NCI-H526 (cell line): ENCODE results near the gene NIT2.

Experiments used
- DNase-seq, 2 experiments: peaks; one replicate each; lab custom pipeline; 2025; lab: John Stamatoyannopoulos, UW

NIT2 gene

DNA sequence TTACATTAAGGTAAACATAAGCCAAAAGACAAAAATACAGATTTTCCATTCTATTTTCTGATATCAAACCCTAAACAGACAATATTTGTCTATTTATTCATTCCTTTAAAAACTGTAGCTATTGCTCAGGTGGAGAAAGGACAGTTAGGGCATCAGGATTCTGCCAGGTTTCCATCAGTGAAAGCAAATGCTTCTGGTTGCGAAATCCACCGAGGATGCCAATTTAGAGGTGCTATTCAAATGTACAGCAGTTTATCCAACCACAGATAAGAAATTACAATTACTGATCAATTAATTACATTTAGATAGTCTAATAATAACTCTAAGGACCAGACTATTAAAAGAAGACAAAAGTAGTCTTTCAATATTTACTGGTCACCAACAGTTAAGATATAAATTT lies 62.4 kb downstream of the NIT2 start:
- no peak for DNase-seq

DNA sequence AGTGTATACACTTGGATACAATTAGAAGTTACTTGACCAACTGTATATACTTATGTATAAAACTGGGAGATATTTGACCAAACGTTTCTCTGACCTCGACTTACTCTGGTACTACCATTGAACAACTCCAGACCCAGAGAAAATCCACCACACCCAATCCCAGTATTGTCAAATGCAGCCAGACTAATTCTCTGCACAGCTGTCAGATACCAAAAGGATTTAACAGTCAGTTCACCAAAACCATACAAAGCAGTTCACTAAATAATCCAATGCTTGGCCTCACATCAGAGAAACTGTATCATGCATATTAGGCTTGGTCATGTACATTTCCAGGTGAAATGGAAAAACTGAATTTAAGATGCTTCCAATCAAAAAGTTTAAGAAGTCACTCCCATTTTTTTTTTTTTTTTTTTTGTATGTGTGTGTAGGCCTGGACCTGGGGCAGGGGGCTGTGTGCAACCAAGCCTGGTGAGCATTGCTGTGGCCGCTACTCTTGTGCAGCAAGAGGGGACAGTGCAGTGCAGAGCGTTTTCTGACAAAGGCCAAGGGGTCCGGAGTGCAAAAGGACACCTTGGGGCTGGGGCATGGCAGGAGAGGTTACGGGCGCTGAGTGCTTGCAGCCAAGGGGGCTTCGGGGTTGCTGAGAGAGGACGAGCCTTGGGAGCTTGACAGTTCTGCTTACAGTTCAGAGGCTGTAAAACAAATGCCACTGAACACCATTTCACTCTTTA lies 64.9 kb downstream of the NIT2 start:
- DNase-seq = no peak

DNA sequence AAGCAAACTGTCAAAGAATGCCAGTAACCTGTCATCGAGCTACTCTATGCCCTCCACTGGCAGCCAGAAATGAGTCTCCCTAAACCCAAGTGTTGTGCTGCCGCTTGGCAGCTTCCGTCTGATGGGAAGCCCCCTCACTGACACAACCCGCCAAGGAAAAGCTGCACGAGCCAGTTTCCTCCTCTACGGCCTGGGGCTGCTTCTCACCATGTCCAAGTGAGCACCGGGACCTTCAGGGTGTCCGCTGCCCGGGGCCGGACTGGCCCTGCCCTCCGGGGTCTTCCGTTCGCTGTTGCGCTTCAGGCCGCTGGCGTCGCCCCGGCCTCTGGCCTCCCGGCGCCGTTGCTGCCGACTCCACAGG lies 65.8 kb downstream of the NIT2 start:
- DNase-seq = peak in 1 of 2 experiments; percentile 46

DNA sequence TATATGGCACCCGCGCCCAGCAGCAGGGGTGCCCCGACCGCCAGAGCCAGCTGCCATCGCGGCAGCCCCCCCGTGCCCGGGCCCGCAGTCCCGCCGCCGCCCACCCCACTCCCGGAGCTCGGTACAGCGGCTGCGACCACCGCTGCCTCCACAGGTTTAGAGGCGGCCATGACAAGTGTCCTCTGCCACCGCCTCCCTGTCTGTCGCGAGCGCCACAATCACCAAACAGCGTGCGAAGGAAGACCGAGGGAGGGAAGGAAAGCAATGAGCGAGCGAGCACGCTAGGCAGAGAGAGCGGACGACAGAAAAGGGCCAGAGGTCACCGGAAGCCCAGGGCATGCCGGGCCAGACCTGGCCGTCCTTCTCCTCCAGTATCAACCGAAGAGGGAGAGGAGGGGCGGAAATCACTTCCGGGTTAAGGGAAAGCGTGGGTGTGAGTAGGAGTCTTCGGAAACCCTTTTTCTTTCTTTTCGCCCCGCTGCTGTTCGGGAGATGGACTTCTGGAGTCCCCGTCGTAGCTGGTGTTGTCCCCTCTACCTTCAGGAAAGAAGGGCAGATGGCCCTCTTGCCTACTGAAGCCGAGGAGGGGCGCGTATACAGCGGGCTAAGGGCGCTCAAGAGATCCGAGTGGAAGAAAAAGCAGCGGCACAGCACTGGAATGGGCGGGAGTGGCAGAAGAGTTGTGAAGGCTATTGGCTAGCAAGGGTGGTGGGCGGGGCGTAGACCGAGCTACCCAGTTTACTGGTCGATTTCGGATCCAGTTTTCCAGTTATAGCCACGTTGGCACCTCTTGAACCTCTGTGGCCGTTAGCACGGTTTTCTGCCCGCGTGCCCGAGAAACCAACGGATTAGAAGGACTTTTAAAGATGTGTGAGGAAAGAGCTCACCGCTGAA lies 66.5 kb downstream of the NIT2 start, which contains the start of the genes LNP1 and TOMM70:
Gene LNP1 (plus strand): TSS at position 760 of the 894 bp plus-strand sequence. CDS start 28,191 bp downstream, outside the sequence.
Gene TOMM70 (minus strand): TSS at position 310 of the 894 bp plus-strand sequence. CDS start 140 bp downstream, at position 170.
- DNase-seq = peak; percentile 97 to 98

DNA sequence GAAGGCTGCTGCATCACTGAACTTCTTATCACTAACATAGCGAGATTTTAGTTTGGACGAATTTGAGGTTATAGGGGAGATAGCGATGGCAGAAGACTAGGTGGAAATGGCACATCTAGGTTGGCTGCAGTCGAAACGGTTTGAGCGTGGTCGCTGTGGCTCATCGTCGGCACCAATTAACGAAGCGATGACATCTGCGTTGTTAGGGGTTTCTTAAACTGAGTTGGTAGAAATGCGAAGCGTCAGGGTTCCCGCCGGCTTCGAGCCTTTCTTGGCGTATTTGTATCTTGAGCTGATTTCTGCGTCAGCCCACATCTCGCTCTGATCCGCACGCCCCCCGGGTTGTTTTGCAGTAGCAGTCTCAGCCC lies 67.1 kb downstream of the NIT2 start:
- peak; percentile 61 to 76 for DNase-seq

DNA sequence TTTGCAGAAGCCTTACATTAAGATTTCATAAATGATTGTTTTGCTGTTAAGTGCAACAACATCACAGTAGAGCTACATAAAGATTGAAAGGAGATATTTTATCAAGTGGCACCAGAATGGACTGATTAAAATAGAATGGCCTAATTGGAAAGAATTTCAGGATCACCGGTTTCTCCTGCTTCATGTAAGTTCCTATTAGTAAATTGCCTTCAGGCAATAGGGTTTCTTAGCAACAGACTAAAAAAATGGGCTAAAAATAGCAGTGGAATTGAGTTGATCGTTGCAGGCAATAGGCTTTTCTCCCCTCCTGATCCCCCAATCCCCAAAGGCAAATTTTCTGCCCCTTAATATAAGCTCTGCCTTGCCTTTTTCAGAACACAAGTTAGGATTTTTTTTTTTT lies 67.7 kb downstream of the NIT2 start:
- DNase-seq = peak; percentile 34 to 41

DNA sequence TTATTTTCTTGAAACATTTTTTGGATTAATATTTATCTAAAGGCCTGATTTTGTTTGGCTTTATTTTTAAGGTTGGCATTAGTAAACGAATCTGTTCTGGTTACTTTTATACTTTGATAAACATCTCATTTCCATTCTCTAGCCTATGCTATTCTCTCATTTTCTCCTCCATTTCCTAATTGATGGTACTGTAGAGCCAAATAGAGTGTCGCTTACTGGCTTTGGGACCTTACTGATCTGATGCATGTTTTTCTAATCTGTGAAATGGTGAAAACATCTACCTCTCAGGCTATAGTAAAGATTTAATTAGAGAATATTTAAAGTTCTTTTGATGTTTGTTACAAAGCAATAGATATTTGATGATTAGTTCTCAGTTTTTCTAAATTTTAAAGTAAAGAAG lies 68.3 kb downstream of the NIT2 start:
- peak in 1 of 2 experiments; percentile 15 for DNase-seq

DNA sequence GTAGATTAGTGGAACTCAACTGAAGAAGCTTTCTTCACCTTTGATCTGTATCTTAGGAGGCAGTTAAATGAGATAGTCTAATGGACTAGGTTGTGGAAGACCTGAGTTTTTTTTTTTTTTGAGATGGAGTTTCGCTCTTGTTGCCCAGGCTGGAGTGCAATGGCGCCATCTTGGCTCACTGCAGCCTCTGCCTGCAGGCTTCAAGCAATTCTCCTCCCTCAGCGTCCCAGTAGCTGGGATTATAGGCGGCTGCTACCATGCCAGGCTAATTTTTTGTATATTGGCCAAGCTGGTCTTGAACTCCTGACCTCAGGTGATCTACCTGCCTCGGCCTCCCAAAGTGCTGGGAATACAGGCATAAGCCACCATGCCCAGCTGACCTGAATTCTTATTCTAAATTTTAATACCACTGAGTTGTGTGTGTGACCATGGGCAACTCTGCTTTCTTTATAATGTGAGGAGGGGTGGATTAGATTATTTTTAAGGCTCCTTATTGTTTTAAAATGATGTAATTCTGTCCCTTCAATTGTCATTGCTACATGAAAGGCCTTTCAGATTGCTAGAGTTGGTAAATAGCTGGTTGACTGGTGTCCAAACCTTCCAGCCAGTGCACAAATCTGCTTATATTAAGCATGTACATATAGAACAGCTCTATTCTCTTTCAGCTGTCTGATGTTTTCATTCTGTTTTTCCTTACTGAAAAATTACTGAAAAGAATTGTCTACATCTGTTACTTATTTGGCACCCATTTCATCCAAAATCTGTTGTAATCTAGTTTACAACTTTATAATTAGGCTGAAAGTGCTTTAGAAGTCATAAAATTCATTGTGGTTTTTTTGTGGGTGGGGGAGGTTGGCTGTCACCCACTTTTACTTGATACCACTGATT lies 69.0 kb downstream of the NIT2 start:
- DNase-seq = peak in 1 of 2 experiments; percentile 16

DNA sequence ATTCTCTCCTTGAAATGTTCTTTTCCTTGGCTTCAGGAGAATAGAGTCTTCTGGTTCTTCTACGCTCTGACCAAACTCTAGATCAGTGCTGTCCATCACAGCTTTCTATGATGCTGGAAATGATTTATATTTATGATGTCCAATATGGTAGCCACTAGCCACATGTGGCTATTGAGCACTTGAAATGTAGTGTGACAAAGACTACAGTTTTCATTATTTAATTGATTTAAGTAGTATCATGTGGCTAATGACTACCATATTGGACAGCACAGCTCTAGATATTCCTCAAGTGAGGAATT lies 69.6 kb downstream of the NIT2 start:
- DNase-seq = no peak

DNA sequence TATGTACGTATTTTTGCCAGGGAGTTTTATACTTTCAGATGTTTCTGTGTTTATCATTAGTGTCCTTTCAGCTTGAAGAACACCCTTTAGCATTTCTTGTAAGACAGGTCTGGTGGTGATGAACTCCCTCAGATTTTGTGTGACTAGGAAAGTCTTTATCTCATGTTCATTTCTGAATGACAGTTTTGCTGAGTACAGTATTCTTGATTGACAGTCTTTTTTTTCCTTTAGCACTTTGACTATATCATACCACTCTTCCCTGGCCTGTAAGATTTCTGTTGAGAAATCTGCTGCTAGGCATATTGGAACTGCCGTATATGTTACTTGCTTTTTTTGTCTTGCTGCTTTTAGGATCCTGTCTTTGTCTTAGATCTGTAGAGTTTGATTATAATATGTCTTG lies 72.6 kb downstream of the NIT2 start:
- no peak for DNase-seq

DNA sequence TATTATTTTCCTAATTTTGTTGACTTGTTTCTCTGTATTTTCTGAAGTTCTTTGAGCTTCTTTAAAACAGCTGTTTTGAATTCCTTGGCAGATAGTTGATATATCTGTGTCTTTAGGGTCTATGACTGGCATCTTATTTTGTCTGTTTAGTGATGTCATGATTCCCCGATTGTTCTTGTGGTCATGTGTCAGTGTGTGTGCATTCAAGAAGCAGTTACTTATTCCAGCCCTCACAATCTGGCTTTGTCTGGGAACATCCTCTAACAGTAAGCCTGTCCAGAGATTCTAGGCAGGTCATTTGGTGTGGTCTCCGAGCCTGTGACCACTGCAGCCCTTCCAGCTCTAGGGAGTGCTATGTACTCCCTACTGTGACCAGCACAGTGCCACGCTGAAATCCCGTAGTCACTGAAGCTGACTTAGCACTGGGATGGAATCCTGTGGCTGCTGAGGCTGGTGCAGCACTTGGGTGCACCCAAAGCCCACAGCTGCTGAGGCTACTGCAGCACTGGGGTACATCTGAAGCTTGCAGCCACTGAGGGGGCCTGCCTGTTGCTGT lies 73.5 kb downstream of the NIT2 start:
- no peak for DNase-seq
